ENCODE measurements around the gene GTF2B.

- peak; percentile 52 to 74 (median 68) for TF ChIP-seq CTCF (IDR thresholded peaks at IDR 0.05)
- TF ChIP-seq EP300 (IDR thresholded peaks at IDR 0.05; ENCODE audit: low read depth) = no peak
These were observed 44.3 kb upstream of the GTF2B start for GRCh38 chr1:88935522-88936222.

Measured in transverse colon (tissue), 3 donors.